Natural killer cell treated with Interleukin-12 subunit alpha and Interleukin-12 subunit beta and Interleukin-15 and Interleukin-18, amount 100 ng/mL, for 72 hours (primary cell): ENCODE data around the gene ZBTB44. TPM values are rescaled to one million over a fixed set of nuclear protein-coding genes. Genes with fewer than 3 reads are reported as not detected.
A peak's percentile ranks its signal among the peaks of the same experiment; 100 is the strongest.
"Not testable (repeated sequence)": the region's sequence is repeated elsewhere in the genome, so short reads cannot be mapped to it uniquely, and the experiment has no call there.

Experiments used
- ATAC-seq, 2 donors: fragments of 150-1000 bp; cut with Tn5 transposase in 1 of 2; sonication (Bioruptor Pico), chemical (Tn5 transposase) in 1 of 2; 2 replicates each; pipeline ENCODE4 v1.10.0; 2021
- DNase-seq: peaks from one replicate; pipeline ENCODE4 v3.0.0; 2022; ENCODE audit warnings: low spot score
- H3K27ac Mint-ChIP-seq, 2 donors: 1 replicate in 1 of 2; 2 replicates in 1 of 2; pipeline ENCODE4 v1.8.0; 2022; ENCODE audit warnings: mixed read lengths in 2 of 2, mild to moderate bottlenecking in 1 of 2, moderate library complexity in 1 of 2
- H3K27me3 Mint-ChIP-seq, 2 donors: 1 replicate in 1 of 2; 2 replicates in 1 of 2; pipeline ENCODE4 v1.8.0; 2022; ENCODE audit warnings: mixed read lengths in 2 of 2
- H3K36me3 Mint-ChIP-seq: one replicate; pipeline ENCODE4 v1.8.0; 2022; ENCODE audit warnings: mixed read lengths
- H3K4me1 Mint-ChIP-seq, 2 donors: 1 replicate in 1 of 2; 2 replicates in 1 of 2; pipeline ENCODE4 v1.8.0; 2022; ENCODE audit warnings: low read depth in 2 of 2, mixed read lengths in 2 of 2, mild to moderate bottlenecking in 1 of 2
- H3K4me3 Mint-ChIP-seq: one replicate; pipeline ENCODE4 v1.8.0; 2022; ENCODE audit warnings: mixed read lengths
- H3K9me3 Mint-ChIP-seq: 2 replicates; pipeline ENCODE4 v1.8.0; 2022; ENCODE audit warnings: mixed read lengths
- total RNA-seq, 2 donors: library from RNA; stranded (reverse); gene quantifications; one replicate each; pipeline ENCODE4 v1.2.3, GENCODE V29; 2022

ZBTB44 gene
- total RNA-seq, 2 donors from 2014 or later, result 28.5 to 48.5 TPM

GRCh38 chr11:130201026-130201425 lies 113.7 kb downstream of the ZBTB44 start:
- no peak overlapping the region for H3K27ac Mint-ChIP-seq

GRCh38 chr11:130199792-130200191 lies 114.9 kb downstream of the ZBTB44 start:
- Mint-ChIP-seq H3K9me3 (no peaks in the 10 kb centered on the region), H3K36me3 (no peaks in the 10 kb centered on the region), H3K27ac (no peak overlapping the region), H3K4me3 (no peak overlapping the region), H3K4me1 (no peaks in the 10 kb centered on the region), H3K27me3 (no peaks in the 10 kb centered on the region)
- ATAC-seq (no peak), DNase-seq (no peak)

More at GRCh38 chr11:130201026-130201425, 113.7 kb downstream of the ZBTB44 start:
- DNase-seq, result no peak
- ATAC-seq, result no peak
- H3K9me3 Mint-ChIP-seq, result no peaks in the 10 kb centered on the region
- H3K4me3 Mint-ChIP-seq, result no peak overlapping the region
- H3K4me1 Mint-ChIP-seq, result no peaks in the 10 kb centered on the region
- H3K36me3 Mint-ChIP-seq, result no peaks in the 10 kb centered on the region
- no peaks in the 10 kb centered on the region for H3K27me3 Mint-ChIP-seq

- no peak overlapping the region for H3K27ac Mint-ChIP-seq
- ATAC-seq, result no peak
- no peaks in the 10 kb centered on the region for H3K4me1 Mint-ChIP-seq
- H3K27me3 Mint-ChIP-seq, result no peaks in the 10 kb centered on the region
- H3K36me3 Mint-ChIP-seq, result no peaks in the 10 kb centered on the region
- no peak overlapping the region for H3K4me3 Mint-ChIP-seq
- no peak for DNase-seq
- H3K9me3 Mint-ChIP-seq, result no peaks in the 10 kb centered on the region
These were observed 115.8 kb downstream of the ZBTB44 start for GRCh38 chr11:130198964-130199363.

GRCh38 chr11:130198292-130198691 lies 116.4 kb downstream of the ZBTB44 start:
- Mint-ChIP-seq H3K27me3 (no peaks in the 10 kb centered on the region), H3K36me3 (no peaks in the 10 kb centered on the region), H3K4me3 (no peak overlapping the region), H3K27ac (no peak overlapping the region), H3K9me3 (no peaks in the 10 kb centered on the region), H3K4me1 (no peaks in the 10 kb centered on the region)
- ATAC-seq, result no peak
- no peak for DNase-seq

- ATAC-seq (no peak), DNase-seq (no peak)
- H3K27me3 Mint-ChIP-seq, result no peaks in the 10 kb centered on the region
- H3K36me3 Mint-ChIP-seq, result no peaks in the 10 kb centered on the region
- H3K4me1 Mint-ChIP-seq, result no peaks in the 10 kb centered on the region
- H3K9me3 Mint-ChIP-seq, result no peaks in the 10 kb centered on the region
- H3K4me3 Mint-ChIP-seq, result no peak overlapping the region
- H3K27ac Mint-ChIP-seq, result no peak overlapping the region
These were observed 117.2 kb downstream of the ZBTB44 start for GRCh38 chr11:130197386-130198035.

GRCh38 chr11:130194241-130195023 lies 120.3 kb downstream of the ZBTB44 start:
- H3K36me3 Mint-ChIP-seq, result no peaks in the 10 kb centered on the region
- no peaks in the 10 kb centered on the region for H3K9me3 Mint-ChIP-seq
- H3K27me3 Mint-ChIP-seq, result no peaks in the 10 kb centered on the region
- ATAC-seq (peak in 1 of 2 donors; percentile 20), DNase-seq (no peak)
- no peak overlapping the region for H3K4me3 Mint-ChIP-seq
- H3K4me1 Mint-ChIP-seq, result no peaks in the 10 kb centered on the region
- H3K27ac Mint-ChIP-seq, result no peak overlapping the region

- not testable (repeated sequence) for DNase-seq, H3K9me3 Mint-ChIP-seq, ATAC-seq, H3K27me3 Mint-ChIP-seq, H3K4me3 Mint-ChIP-seq, H3K4me1 Mint-ChIP-seq, H3K27ac Mint-ChIP-seq, H3K36me3 Mint-ChIP-seq
These were observed 121.2 kb downstream of the ZBTB44 start for GRCh38 chr11:130193551-130193950.

- Mint-ChIP-seq H3K4me1 (no peaks in the 10 kb centered on the region), H3K27ac (no peak overlapping the region), H3K36me3 (no peaks in the 10 kb centered on the region), H3K9me3 (no peaks in the 10 kb centered on the region), H3K4me3 (no peak overlapping the region), H3K27me3 (no peaks in the 10 kb centered on the region)
- DNase-seq (no peak), ATAC-seq (no peak)
These were observed 121.9 kb downstream of the ZBTB44 start for GRCh38 chr11:130192845-130193267.

- Mint-ChIP-seq H3K27ac (no peak overlapping the region), H3K36me3 (no peaks in the 10 kb centered on the region), H3K9me3 (no peaks in the 10 kb centered on the region), H3K4me3 (no peak overlapping the region), H3K4me1 (no peaks in the 10 kb centered on the region), H3K27me3 (no peaks in the 10 kb centered on the region)
- DNase-seq (no peak), ATAC-seq (no peak)
These were observed 122.8 kb downstream of the ZBTB44 start for GRCh38 chr11:130191896-130192295.

GRCh38 chr11:130190371-130190881 lies 124.3 kb downstream of the ZBTB44 start:
- ATAC-seq (no peak), DNase-seq (no peak)
- H3K27me3 Mint-ChIP-seq, result no peaks in the 10 kb centered on the region
- H3K4me3 Mint-ChIP-seq, result no peak overlapping the region
- H3K4me1 Mint-ChIP-seq, result no peaks in the 10 kb centered on the region
- H3K27ac Mint-ChIP-seq, result no peak overlapping the region
- H3K36me3 Mint-ChIP-seq, result no peaks in the 10 kb centered on the region
- H3K9me3 Mint-ChIP-seq, result no peaks in the 10 kb centered on the region

GRCh38 chr11:130189492-130190210 lies 125.1 kb downstream of the ZBTB44 start:
- no peak overlapping the region for H3K27ac Mint-ChIP-seq
- no peaks in the 10 kb centered on the region for H3K36me3 Mint-ChIP-seq
- no peaks in the 10 kb centered on the region for H3K9me3 Mint-ChIP-seq
- H3K4me3 Mint-ChIP-seq, result no peak overlapping the region
- no peaks in the 10 kb centered on the region for H3K4me1 Mint-ChIP-seq
- peak in 1 of 2 donors; percentile 8 for ATAC-seq
- H3K27me3 Mint-ChIP-seq, result no peaks in the 10 kb centered on the region
- no peak for DNase-seq

GRCh38 chr11:130188585-130189347 lies 126.0 kb downstream of the ZBTB44 start:
- no peaks in the 10 kb centered on the region for H3K9me3 Mint-ChIP-seq
- H3K27ac Mint-ChIP-seq, result no peak overlapping the region
- no peaks in the 10 kb centered on the region for H3K4me1 Mint-ChIP-seq
- H3K4me3 Mint-ChIP-seq, result no peak overlapping the region
- ATAC-seq (peak in 1 of 2 donors; percentile 15), DNase-seq (no peak)
- H3K27me3 Mint-ChIP-seq, result peaks cover 0 to 2% of the 10 kb centered on the region in 2 donors
- no peaks in the 10 kb centered on the region for H3K36me3 Mint-ChIP-seq

- H3K9me3 Mint-ChIP-seq, result no peaks in the 10 kb centered on the region
- H3K36me3 Mint-ChIP-seq, result no peaks in the 10 kb centered on the region
- no peaks in the 10 kb centered on the region for H3K4me1 Mint-ChIP-seq
- H3K4me3 Mint-ChIP-seq, result no peak overlapping the region
- no peak for ATAC-seq
- no peak overlapping the region for H3K27ac Mint-ChIP-seq
- H3K27me3 Mint-ChIP-seq, result peaks cover 0 to 4% of the 10 kb centered on the region in 2 donors
- no peak for DNase-seq
These were observed 126.7 kb downstream of the ZBTB44 start for GRCh38 chr11:130188047-130188446.
